GM19193 (cell line): ENCODE data around the gene SLC40A1.

ENCODE experiments used
- POLR2A ChIP-seq: IDR thresholded peaks from 4 replicates; pipeline ENCODE4 v1.6.1; 2011; ENCODE audit not compliant: insufficient read depth, insufficient read length; ENCODE audit errors: extremely low read depth

Gene SLC40A1

DNA sequence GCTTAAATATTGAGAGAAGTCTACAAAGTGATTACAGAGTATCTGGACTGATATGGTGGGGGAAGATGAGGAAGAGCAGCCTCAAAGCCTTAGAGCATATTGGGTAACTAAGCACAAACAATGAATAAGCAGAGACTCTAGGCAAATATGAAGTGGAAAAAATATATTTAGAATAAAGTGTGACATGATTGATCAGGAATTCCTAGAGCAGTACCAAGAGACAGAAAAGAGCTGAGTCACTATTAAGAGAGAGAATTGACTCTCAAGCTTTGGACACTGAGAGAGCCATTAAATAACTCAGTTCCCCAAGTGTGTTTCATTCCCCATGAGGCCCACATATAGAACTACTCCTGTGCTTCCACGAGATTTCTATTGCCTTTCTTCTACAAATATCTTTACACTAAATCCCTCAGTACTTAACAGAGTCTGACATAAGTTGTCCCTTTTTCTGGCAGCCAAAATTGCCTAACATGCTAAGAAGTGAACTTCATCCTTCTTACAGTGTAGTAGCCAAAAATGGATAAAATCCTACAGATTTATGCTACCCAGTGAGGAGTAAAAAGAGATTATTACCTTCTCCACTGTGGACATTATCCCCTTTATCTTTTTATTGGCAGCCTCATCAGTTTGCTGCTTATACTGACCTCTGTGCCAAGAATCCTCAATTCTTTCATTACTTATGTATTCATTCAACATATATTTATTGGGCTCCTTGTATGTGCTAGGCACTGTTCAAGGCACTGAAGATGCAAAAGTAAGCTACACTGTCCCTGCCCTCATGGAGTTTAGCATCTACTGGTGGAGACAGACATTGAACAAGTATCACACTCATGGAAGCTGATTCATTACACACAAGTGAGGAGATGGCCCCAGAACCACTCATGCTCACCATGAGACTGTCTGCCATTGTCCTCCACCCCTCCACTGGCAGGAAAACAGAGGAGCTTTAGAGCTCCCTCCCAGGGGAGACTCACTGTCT lies 45.4 kb downstream of the SLC40A1 start:
- no peak for TF ChIP-seq POLR2A

DNA sequence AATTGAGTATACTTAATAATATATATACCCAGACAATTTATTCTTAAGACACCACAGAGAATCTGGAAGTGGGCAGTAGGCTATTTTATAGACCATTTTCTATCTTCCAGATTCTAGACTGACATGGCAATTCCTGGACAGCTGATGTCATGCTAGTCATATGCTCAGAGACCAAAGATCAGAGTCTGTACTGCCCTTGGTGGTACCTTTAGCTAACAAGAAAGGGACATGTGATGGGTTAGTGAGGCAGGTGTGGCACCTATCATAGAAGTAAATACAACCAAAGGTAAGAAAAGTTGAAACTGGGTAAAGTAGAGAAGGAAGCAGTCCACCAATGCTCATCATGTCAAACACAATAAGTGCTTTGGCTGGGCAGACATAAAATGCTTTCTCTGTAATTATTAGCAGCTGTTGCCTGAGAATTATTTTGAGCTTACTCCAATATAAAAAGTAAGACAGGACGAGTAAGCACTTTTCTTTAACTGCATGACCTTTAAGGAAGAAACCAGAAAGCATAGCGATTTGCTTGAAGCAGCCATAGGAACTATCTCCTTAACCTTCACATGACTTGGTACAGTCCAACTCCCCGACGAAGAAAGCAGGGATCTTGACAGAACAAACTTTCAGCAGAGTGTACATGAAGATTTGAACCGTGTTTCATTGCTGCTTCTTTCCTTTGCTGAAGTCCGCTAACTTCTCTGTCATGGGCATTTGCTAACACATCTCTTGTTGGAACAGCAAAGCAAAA lies 47.1 kb downstream of the SLC40A1 start:
- no peak for TF ChIP-seq POLR2A

DNA sequence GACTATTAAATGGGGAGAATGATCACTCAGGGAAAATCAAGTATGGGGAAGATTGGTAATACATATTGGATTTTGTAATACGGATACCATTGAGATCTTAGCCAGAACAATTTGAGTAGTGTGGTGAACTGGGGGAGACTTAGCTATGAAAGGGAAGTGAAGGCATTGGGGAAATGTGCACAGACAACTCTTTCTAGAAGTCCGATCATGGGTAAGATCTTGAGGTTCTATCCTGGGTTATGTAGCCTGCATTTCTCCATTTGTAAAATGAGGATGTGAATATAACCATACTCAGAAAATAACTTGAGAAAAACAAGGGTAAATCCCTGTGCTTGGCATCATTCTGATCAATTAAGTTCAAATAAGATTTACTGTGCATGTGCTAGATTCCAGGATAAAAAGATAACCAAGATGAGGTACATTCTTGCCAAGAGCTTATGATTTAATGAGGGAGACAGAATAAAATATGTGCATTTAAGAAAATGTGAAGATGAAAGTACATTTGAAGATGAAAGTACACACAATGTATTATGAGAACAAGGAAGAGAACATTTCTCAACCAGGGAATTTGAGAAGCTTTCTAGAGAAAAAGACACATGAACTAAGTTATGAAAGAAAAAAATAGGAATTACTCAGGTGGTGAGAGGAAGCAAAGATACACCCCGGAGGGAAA lies 49.5 kb downstream of the SLC40A1 start:
- TF ChIP-seq POLR2A: no peak

DNA sequence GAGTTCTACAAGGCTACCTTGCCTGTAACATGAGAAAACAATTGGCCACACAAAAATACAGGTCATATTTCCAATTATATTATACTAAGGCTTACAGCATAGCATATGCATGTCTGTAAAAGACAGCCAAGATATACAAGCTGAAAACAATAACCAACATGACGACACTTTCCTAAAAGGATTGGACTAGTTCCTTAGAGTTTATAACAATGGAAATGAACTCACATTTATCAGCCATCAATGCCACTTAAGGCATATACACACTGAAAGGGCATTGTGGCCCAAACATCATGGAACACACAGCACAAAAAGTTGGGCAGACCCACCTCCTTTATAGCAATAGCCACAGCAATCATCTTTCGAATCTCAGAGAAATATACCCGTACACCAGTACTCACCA lies 52.0 kb downstream of the SLC40A1 start:
- TF ChIP-seq POLR2A: no peak

DNA sequence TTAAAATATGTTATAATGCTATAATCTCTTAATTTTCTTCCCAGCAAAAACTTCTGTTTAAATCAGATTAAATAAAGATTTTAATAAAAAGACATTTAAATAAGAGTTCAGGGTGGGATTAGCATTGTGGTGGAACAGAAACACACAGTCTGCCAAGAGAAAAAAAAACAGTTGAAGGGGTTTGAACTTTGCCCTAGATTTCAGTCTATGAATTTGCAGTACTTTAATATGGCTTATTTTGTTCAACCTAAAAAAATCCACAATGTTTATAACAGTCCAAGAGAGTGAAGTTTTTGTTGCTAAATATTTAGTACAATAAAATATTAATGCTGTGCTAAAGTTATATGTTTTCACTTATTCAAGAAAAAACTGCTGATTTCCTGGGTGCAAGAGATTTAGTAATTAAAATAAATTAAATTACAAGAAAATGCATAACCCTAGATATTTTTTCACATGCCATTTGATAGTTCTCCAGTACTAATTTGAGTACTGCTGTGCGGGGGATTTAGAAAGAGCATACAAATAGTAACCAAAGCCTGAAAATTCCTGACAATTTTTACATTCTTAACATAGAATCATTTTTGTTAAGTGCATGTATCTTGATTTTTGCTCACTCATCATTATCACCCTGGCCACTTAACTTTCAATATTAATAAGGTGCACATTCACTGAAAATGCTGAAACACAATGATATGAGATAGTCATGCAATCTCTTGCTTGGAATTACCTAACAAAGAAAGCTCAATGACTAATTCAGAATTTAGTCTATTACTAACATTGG lies 52.6 kb downstream of the SLC40A1 start:
- TF ChIP-seq POLR2A: no peak

DNA sequence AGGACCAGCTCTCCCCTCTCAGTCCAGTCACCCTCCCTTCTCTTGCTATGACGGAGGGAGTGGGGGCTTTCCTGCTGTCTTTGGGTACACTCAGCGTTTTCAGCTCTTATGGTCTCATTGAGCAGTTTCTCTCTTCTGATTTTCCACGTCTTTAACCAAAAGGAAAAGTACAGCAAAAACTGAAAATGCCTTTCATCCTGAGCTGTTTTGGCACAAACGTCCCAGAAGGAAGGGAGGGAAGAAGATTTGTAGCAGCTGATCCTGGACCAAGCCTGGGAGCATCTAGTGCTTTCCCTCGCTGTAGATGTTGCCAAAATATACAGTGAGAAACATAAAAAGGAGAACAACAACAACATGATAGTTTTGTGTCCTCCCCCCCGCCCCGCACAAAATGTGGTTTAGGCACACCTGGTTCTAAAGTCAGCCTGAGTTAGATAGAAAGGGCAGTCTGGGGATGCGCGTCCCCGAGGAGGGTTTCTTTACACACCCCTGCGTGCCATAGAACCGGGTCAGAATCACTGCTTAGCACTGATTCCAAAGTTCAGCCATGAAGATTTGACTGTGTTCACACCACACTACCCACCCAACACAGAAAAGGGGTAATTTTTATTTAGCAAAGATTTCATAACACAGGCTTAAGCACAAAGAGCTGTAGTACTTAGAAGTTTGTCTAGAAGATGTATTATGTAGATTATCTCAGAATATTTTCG lies 53.4 kb downstream of the SLC40A1 start:
- no peak for TF ChIP-seq POLR2A

DNA sequence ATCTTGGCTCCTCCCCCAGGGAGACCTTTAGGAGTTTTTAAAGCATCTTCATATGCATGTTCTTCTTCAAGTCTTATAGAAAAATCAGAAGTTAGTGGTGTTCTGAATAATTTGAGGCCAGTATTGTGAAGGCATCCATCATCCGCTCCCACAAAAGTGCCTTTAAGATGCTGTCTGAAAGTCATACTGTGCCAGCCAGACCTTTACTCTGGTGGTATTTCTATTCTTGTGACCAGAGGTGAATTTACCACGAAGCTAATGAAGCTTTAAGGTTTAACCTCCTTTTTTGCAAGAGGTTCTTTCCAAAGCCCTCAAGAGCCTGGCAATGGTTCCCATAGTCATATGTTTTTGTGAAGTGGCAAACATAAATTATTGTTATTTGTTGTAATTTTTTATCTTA lies 54.3 kb downstream of the SLC40A1 start:
- TF ChIP-seq POLR2A: no peak

DNA sequence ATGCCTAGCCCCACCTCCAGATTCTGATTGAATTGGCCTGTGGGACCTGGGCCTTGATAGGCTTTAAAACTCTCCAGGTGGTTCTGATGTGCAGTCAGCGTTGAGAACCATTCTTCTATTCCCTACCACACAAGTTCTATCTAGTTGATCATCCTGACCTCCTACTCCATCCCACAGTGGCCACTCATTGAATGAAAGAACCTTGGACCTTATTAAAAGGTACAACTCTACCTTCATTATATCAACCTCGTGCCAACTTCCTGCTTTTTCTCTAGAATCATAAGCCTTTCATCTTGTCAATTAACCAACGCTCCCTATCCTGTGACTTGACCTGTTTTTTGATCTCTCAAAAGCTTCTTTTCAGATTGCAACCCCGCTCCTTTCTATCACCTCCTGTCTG lies 55.8 kb downstream of the SLC40A1 start:
- TF ChIP-seq POLR2A: no peak

DNA sequence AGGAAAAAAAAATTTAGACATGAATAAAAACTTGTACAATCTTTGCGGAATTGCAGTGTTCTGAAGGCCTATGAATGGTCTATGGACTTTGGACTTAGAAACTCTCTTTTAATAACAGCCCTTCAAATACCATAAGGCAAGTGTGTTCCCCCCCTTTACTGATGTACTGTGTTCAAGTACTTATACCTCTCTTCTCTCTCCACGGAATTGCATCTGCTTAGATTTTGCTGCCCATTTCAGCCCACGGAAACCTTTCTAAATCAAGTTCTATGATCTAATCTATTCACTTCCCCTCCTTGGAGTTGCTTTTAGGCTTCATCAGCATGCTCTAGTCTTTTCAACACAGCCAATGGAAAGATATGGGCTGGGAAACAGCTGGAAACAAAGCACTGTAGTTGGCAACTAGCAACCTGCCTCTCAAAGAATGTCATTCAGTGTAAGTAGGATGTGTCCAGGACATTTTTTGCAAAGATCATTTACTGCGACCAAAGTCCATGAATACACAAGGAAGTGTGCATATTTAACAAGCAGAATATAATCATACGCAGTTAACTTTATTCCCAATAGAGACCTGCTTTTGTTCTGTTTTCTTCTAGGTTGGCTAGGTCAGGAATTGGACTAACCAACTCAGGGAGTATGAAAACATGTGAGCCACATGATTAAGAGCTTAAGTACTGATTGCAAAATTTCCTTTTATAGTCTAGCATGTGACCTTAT lies 58.0 kb downstream of the SLC40A1 start:
- TF ChIP-seq POLR2A: no peak

DNA sequence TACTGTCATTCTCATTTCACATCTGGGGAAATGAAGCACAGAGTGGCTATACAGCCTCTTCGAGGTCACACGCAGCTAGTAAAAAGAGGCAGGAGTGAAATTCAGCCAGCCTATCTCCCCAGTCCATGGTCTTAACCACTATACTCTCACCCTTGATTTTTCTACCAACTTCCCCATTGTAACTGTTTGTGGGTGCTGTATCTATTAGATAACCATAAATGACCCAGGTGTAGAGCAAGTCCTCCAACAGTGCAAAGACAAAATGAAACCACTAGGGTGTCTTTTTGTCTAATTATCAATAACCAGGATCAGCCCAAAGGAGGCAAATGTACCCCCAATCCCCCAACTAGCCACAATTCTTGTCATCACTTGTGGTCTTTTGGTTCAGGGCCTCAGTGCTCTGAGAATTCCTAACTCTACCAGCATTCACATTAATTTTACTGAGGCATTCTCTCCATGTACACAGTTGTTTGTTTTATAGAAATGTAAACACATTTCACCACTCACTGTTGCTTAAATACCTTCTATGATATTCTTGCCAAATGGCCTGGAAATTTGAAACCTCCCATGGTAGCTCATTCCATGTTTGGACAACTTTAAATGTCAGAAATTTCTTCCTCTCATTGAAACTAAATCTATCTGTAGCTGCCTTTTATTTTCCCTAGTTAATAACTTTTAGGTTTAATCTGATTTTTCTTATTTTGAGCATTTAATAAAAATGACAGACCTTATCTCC lies 58.7 kb downstream of the SLC40A1 start:
- TF ChIP-seq POLR2A: no peak

DNA sequence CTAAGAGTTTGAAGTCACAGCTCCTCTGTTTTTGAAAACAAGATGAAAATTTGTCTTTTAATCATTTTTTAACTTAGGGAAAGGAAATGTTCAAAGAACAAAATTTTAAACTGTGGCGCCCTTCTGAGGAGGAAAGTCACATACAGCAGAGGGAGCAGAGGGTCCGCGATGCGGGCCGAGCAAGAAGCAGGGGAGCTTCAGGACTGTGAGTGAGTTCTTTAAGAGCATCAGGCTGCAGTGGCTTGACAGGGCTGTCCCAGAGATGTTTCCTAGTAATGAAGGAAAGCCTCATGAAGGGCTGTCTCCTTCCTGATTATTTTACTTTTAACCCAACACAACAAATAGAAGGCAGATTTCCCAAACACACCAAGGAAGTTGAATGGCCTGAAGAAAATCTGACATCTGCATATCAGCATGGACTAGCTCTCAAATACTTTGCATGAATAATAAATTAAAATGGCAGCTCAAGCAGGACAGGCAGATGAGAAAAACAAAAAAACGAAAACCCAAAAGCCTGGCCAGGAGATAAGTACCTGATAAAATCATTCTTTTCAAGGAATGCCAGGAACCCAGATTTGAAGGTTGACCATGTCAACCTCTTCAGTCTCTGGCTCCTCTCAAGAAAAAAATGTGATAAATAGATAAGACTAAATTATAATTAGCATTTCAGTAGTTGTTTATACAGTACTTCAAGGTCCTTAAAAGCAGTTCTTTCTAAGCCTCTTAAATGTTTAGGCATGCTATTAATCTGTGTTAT lies 60.8 kb downstream of the SLC40A1 start:
- no peak for TF ChIP-seq POLR2A
